Measurements from ENCODE around the gene GPM6B.

- TF ChIP-seq CTCF (IDR thresholded peaks at IDR 0.05; ENCODE audit: low read depth, low read length, poor library complexity, severe bottlenecking) (no peak), EZH2phosphoT487 (IDR thresholded peaks at IDR 0.05; ENCODE audit: borderline replicate concordance, low read length) (no peak)
These were observed at the start of gene GPM6B for GRCh38 chrX:13816643-13817627.
